ENCODE data around the gene GLB1L3.
"Not testable (repeated sequence)": the region's sequence is repeated elsewhere in the genome, so short reads cannot be mapped to it uniquely, and the experiment has no call there.

GLB1L3 gene

DNA sequence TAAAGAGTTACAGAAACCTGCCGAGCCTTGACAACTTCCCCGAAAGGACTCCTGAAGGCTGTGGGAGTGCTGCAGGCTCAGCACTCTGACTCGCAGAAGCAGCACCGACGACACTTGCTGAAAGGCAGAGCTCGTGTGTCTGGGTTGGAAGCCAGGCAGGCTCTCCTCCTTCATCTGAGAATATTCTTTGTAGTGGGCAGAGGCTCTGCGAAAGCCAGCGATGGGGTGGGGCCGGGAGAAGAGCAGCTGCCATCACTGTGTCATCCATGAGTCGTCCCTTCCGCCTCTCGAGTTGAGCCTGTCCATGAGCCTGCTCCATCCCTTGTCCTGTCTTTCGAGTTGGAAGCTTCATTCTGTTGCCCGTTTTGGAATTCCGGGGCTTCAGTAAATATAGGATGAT, 67.5 kb downstream of the GLB1L3 start:
- no peak for DNase-seq (ENCODE audit: low read depth)

DNA sequence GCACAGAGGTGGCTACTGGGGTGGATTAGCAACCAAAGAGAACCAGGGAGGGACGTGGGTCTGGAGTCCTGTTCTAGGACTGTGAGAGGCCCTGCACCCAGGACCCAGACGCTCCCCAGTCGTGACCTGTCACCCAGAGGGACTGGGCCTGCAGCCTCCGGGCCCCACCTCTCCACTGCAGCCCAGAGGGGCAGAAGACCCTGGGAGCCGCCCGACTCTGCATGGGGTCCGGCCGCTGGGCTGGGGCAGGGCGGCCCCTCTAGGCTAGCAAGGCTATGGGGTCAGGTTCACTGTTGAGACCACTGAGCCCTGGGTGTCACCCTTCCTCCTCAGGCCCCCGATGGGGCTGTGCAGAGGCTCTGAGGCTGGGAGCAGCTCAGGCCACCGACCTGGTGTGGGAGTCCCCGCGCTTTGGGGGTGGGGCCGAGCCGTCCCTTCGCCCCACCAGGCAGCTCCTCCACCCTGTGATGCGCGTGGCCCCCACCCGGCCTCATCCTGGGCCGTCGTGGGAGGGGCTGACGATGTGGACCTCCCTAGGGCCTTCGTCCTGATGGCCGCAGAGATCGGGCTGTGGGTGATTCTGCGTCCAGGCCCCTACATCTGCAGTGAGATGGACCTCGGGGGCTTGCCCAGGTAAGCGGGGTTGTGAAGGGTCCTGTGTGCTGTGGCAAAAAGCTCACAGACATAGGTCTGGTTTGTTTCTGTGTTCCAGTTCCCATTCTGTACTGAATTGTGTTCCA, 68.5 kb downstream of the GLB1L3 start:
- not testable (repeated sequence) for DNase-seq (ENCODE audit: low read depth)

DNA sequence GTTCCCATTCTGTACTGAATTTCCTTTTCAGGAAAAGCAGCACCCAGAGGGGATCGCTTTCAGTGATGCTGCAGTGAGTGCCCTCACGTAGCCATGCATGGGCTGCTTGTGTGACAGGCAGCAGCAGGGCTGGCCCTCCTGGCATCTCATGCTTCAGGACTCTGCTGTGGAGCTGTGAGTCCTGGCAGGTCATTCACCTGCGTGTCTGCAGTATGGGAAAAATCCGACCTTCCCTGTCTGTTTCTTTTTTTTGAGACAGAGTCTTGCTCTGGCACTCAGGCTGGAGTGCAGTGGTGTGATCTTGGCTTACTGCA, 69.0 kb downstream of the GLB1L3 start:
- no peak for DNase-seq (ENCODE audit: low read depth)

DNA sequence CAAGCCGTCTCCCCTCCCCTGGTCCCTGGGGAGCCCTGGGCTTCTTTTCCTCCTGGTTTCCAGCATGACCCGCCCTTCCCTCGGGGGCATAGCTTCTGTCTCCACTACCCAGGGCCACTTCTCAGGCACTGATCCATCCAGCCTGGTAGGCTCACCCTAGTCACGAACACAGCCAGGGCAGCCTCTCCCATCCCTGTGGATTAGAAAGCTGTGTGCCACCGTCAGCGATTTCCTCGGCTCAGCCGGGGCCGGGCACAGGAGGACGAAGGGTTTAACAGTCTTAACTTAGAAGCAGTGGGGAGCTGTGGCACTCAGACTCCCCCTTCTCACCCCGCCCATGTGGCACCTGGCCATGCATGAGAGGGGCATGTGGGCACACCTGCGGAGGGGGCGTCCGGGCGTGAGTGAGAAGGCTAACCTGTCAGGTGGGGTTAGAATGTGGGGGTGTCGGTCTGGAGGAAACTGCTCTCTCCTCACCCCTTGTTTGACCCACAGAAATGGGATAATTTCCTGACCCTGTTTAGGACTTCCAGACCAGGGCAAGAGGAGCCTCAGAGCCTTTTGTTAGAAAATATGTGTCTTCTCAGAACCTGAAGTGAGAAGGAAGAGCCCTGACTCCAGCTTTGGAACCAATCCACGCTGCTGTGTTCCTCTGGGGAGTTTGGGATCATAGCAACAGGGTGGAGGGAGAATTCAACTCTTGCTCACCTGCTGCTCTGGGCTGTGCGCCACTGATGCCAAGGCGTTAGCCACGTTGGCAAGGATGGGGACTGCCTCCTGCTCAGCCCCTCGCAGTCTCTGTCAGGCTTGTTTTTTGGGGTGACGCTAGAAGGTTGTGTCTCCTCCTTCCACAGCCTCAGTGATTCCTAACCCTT, 70.2 kb downstream of the GLB1L3 start:
- no peak for DNase-seq (ENCODE audit: low read depth)

GRCh38 chr11:134346976-134347350, 70.8 kb downstream of the GLB1L3 start:
- no peak for DNase-seq (ENCODE audit: low read depth)

GRCh38 chr11:134347441-134347840, 71.3 kb downstream of the GLB1L3 start:
- DNase-seq (ENCODE audit: low read depth), result no peak

DNA sequence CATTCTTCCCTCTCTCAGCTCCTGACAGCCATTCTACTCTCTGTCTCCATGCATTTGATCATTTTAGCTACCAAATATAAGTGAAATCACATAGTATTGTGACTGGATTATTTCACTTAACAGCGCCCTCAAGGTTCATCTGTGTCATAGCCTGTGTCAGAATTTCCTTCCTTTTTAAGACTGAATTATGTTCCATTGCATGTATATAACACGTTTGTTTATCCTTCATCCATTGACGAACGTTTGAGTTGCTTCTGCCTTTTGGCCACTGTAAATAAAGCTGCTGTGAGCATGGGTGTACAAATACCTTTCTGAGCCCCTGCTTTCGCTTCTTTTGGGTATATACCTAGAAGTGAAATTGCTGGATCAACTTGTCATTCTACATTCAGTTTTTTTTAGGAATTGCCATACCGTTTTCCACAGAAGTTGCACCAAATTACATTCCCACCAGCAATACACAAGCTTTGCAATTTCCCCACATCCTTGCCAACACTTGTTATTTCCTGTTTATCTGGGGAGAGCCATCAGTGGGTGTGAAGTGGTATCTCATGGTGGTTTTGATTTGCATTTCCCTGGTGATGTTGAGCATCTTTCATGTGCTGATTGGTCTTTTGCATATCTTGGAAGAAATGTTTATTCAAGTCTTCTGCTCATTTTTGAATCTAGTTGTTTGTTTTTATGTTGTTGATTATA, 73.1 kb downstream of the GLB1L3 start:
- no peak for DNase-seq (ENCODE audit: low read depth)

GRCh38 chr11:134349802-134350355, 73.7 kb downstream of the GLB1L3 start:
- no peak for DNase-seq (ENCODE audit: low read depth)

DNA sequence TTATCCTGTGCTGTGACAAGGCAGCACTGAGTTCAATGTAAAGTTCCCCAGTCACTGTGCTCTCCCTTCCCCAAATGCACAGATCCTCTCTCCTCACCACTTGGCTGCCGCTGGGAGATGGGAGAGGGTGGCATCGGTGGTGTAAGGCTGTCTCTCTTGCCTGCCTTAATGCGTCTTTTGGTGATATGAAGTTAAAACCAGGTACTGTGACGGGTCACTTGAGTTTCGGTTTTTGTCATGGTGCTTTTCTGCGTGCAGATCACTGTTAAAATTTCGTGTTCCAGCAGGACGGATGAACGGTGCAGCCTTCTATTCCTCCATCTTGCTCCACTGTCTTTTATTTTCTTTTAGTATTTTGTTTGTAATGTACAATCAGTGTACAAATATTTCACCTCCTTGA, 74.2 kb downstream of the GLB1L3 start:
- no peak for DNase-seq (ENCODE audit: low read depth)

GRCh38 chr11:134352111-134352510, 75.9 kb downstream of the GLB1L3 start:
- DNase-seq (ENCODE audit: low read depth), result no peak

DNA sequence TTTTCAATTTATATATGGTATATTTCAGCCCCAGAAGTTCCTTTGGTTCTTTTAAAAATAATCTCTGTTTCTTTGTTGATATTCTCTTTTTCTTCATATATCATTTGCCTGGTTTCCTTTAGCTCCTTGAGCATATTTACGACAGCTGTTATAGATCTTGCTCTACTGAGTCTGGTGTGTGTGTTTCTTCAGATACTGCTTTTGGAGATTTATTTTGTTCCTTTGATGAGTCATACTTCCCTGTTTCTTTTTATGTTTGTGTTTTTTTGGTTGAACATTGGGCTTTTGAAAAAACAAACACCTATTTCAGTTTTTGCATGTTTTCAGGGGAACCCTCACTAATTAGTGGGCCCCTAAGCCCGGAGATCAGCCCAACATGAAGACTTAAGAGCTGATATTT, 79.0 kb downstream of the GLB1L3 start:
- no peak for DNase-seq (ENCODE audit: low read depth)

DNA sequence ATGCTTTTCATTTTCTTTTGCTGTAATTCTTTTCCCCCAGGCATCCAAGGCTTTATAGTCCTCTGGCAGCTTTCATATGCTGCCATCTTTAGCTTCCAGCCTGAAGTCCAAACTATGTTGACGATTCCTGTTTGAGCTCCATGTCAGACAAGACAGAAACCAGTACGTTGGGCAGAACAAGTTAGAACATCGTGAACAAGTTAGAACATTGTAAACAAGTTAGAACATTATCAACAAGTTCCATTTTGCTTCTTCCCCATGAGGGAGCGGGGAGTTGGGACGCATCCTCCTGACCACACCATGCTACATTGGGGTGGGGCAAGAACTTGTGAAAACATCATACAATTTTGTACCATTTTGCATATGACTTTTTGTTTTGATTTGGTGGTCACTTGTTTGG, 79.5 kb downstream of the GLB1L3 start:
- no peak for DNase-seq (ENCODE audit: low read depth)

GRCh38 chr11:134356656-134357544, 80.7 kb downstream of the GLB1L3 start:
- DNase-seq (ENCODE audit: low read depth), result no peak

GRCh38 chr11:134357545-134357839, 81.3 kb downstream of the GLB1L3 start:
- DNase-seq (ENCODE audit: low read depth), result no peak

- DNase-seq (ENCODE audit: low read depth), result no peak
Observed at GRCh38 chr11:134358165-134358855, 82.1 kb downstream of the GLB1L3 start.

DNA sequence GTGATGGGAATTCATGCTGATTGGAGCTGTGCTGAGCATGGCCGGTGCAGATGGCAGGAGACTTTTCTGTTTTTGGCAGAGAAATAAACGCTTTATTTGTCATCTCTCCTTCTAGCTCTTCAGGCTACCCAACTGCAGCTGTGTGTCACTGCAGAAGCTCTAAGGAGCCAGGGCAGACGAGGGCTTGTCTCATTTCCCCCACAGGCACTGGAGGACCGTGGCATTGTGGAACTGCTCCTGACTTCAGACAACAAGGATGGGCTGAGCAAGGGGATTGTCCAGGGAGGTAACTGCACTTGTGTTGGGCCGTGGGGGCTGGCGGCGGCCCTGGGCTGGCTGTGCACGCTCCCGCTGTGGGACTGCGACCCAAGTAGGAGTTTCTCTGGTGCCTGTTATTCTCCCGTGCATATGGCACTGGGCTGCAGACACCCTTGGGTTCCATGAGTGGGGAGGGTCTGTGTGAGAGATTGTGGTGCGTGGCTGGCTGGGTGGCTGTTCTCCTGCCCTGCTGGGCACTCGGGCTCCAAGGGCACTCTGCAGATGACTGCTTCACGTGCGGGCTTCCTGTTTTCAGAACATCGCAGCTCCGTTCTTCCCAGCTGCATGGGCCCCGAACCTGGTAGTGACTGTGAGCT, 82.8 kb downstream of the GLB1L3 start:
- no peak for DNase-seq (ENCODE audit: low read depth)

DNA sequence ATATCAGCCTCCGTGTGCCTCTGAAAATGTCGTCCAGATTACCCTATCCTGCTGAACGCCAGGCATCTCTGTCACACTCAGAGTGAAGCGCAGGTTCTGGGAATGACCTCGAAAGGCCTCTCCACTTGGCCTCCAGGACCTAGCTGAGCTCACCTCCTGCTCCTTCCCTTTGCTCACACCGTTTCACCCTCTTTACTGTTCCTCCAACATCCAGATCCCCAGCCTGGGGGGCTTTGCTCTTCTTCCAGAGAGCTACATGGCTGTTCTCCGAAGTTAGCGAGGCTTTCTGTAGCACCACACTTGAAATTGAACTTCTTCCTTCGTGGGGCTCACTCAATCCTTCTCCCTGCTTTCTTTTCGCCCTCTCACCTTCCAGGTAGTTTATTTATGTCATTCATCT, 83.5 kb downstream of the GLB1L3 start:
- no peak for DNase-seq (ENCODE audit: low read depth)

- peak; percentile 61 for DNase-seq (ENCODE audit: low read depth)
Observed at GRCh38 chr11:134360050-134360835, 84.1 kb downstream of the GLB1L3 start.

DNA sequence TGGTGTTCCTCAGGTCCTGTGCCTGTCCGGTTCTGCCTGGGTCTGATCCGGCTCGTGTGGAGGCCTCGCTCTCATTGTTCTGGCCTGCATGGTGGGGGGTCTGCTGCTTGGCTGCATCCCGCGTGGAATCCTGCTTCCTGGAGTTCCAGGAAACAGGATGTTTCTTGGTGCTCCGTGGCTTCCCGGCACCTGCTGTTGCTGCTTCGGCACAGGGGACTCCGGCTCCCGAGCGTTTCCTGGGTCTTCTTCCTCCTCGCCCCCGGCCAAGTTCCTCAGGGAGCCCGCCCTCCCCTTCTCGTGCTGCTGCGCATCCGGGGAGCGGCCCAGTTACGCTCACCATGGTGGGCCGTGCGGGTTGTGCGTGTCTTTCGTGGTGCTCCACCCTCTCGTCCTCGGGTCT, 85.5 kb downstream of the GLB1L3 start:
- no peak for DNase-seq (ENCODE audit: low read depth)
